Mucosa of stomach (tissue), 1 donor: ENCODE data around the gene OXA1L.
"Not testable (repeated sequence)": the region's sequence is repeated elsewhere in the genome, so short reads cannot be mapped to it uniquely, and the experiment has no call there.

Source experiments
- H3K27me3 ChIP-seq: one replicate; pipeline ENCODE4 v1.7.0; 2013; ENCODE audit warnings: mild to moderate bottlenecking, low read length; ENCODE audit not compliant: control insufficient read depth, insufficient read depth
- H3K36me3 ChIP-seq: one replicate; pipeline ENCODE4 v1.7.0; 2013; ENCODE audit warnings: low read length; ENCODE audit not compliant: control insufficient read depth, insufficient read depth
- H3K4me1 ChIP-seq: one replicate; pipeline ENCODE4 v1.7.0; 2013; ENCODE audit warnings: mild to moderate bottlenecking, low read length; ENCODE audit not compliant: control insufficient read depth, insufficient read depth
- H3K4me3 ChIP-seq: one replicate; pipeline ENCODE4 v1.7.0; 2013; ENCODE audit warnings: low read length
- H3K9ac ChIP-seq: one replicate; pipeline ENCODE4 v1.7.0; 2013; ENCODE audit warnings: mild to moderate bottlenecking, low read length, moderate library complexity
- H3K9me3 ChIP-seq: one replicate; pipeline ENCODE4 v1.7.0; 2013; ENCODE audit warnings: mild to moderate bottlenecking, low read length, moderate library complexity; ENCODE audit not compliant: control insufficient read depth
- donor health status: Pancreatic carcinoma.

Gene OXA1L

GRCh38 chr14:22770481-22771187 lies 4.1 kb downstream of the OXA1L start:
- peaks cover 15% of the 10 kb centered on the region for H3K36me3 ChIP-seq
- no peak overlapping the region for H3K9ac ChIP-seq
- H3K4me1 ChIP-seq: peaks cover 12% of the 10 kb centered on the region
- no peaks in the 10 kb centered on the region for H3K9me3 ChIP-seq
- H3K4me3 ChIP-seq: no peak overlapping the region
- H3K27me3 ChIP-seq: no peaks in the 10 kb centered on the region

GRCh38 chr14:22772725-22773124 lies 6.2 kb downstream of the OXA1L start:
- peaks cover 15% of the 10 kb centered on the region for H3K36me3 ChIP-seq
- no peak overlapping the region for H3K9ac ChIP-seq
- H3K9me3 ChIP-seq: no peaks in the 10 kb centered on the region
- H3K27me3 ChIP-seq: no peaks in the 10 kb centered on the region
- peaks cover 6% of the 10 kb centered on the region for H3K4me1 ChIP-seq
- H3K4me3 ChIP-seq: no peak overlapping the region

- Histone ChIP-seq H3K36me3 (peaks cover 15% of the 10 kb centered on the region), H3K4me1 (no peaks in the 10 kb centered on the region), H3K9me3 (no peaks in the 10 kb centered on the region)
These were observed 6.9 kb downstream of the OXA1L start for GRCh38 chr14:22773162-22774010.

GRCh38 chr14:22774011-22774706 lies 7.7 kb downstream of the OXA1L start:
- Histone ChIP-seq H3K36me3 (peaks cover 15% of the 10 kb centered on the region), H3K4me3 (no peak overlapping the region)

More at GRCh38 chr14:22773162-22774010, 6.9 kb downstream of the OXA1L start:
- Histone ChIP-seq H3K9ac (no peak overlapping the region), H3K4me3 (no peak overlapping the region), H3K27me3 (no peaks in the 10 kb centered on the region)

GRCh38 chr14:22776215-22776614 lies 9.7 kb downstream of the OXA1L start:
- no peak overlapping the region for H3K9ac ChIP-seq
- peaks cover 4% of the 10 kb centered on the region for H3K4me1 ChIP-seq
- H3K27me3 ChIP-seq: no peaks in the 10 kb centered on the region
- H3K9me3 ChIP-seq: no peaks in the 10 kb centered on the region
- no peak overlapping the region for H3K4me3 ChIP-seq
- H3K36me3 ChIP-seq: peaks cover 3% of the 10 kb centered on the region

More at GRCh38 chr14:22774011-22774706, 7.7 kb downstream of the OXA1L start:
- Histone ChIP-seq H3K27me3 (no peaks in the 10 kb centered on the region), H3K9me3 (no peaks in the 10 kb centered on the region), H3K4me1 (no peaks in the 10 kb centered on the region), H3K9ac (no peak overlapping the region)

- H3K9ac ChIP-seq, H3K4me3 ChIP-seq, H3K9me3 ChIP-seq, H3K36me3 ChIP-seq, H3K27me3 ChIP-seq: not testable (repeated sequence)
- H3K4me1 ChIP-seq: peaks cover 10% of the 10 kb centered on the region
These were observed 10.4 kb downstream of the OXA1L start for GRCh38 chr14:22776849-22777248.

GRCh38 chr14:22778084-22778483 lies 11.6 kb downstream of the OXA1L start:
- Histone ChIP-seq H3K4me3 (no peak overlapping the region), H3K4me1 (peaks cover 10% of the 10 kb centered on the region), H3K36me3 (no peaks in the 10 kb centered on the region), H3K9ac (no peak overlapping the region), H3K9me3 (no peaks in the 10 kb centered on the region), H3K27me3 (no peaks in the 10 kb centered on the region)

- Histone ChIP-seq H3K4me3 (no peak overlapping the region), H3K4me1 (peaks cover 10% of the 10 kb centered on the region), H3K9ac (no peak overlapping the region), H3K27me3 (no peaks in the 10 kb centered on the region), H3K36me3 (no peaks in the 10 kb centered on the region), H3K9me3 (no peaks in the 10 kb centered on the region)
These were observed 13.7 kb downstream of the OXA1L start for GRCh38 chr14:22780105-22780679.

GRCh38 chr14:22780941-22781300 lies 14.4 kb downstream of the OXA1L start:
- no peak overlapping the region for H3K4me3 ChIP-seq
- no peaks in the 10 kb centered on the region for H3K9me3 ChIP-seq
- H3K9ac ChIP-seq: no peak overlapping the region
- H3K4me1 ChIP-seq: peaks cover 10% of the 10 kb centered on the region
- H3K36me3 ChIP-seq: no peaks in the 10 kb centered on the region
- H3K27me3 ChIP-seq: no peaks in the 10 kb centered on the region

GRCh38 chr14:22781301-22781991 lies 15.0 kb downstream of the OXA1L start:
- Histone ChIP-seq H3K9ac (no peak overlapping the region), H3K36me3 (no peaks in the 10 kb centered on the region), H3K4me1 (peaks cover 10% of the 10 kb centered on the region), H3K4me3 (no peak overlapping the region), H3K9me3 (no peaks in the 10 kb centered on the region), H3K27me3 (no peaks in the 10 kb centered on the region)

- no peaks in the 10 kb centered on the region for H3K27me3 ChIP-seq
- no peaks in the 10 kb centered on the region for H3K36me3 ChIP-seq
- H3K9ac ChIP-seq: no peak overlapping the region
- H3K9me3 ChIP-seq: no peaks in the 10 kb centered on the region
- no peak overlapping the region for H3K4me3 ChIP-seq
- peaks cover 1% of the 10 kb centered on the region for H3K4me1 ChIP-seq
These were observed 20.2 kb downstream of the OXA1L start for GRCh38 chr14:22786685-22787084.
